RWPE2 (cell line): ENCODE measurements around the gene ELF5.

Source experiments
- ATAC-seq: fragments of 200-7000 bp; cut with Tn5 transposase; 3 replicates; pipeline ENCODE4 v1.9.1; 2021; ENCODE audit warnings: low read depth
- DNase-seq: peaks from one replicate; pipeline ENCODE4 v3.0.0-alpha.2; 2020; ENCODE audit warnings: low spot score
- H3K27ac ChIP-seq: fragments of 450-650 bp; 2 replicates; pipeline ENCODE4 v1.5.1; 2017; ENCODE audit warnings: mild to moderate bottlenecking; ENCODE audit not compliant: poor library complexity, severe bottlenecking
- H3K27me3 ChIP-seq: fragments of 250-450 bp; sonication (Bioruptor Pico); 2 replicates; pipeline ENCODE4 v1.5.1; 2021; ENCODE audit warnings: mild to moderate bottlenecking, moderate library complexity; ENCODE audit not compliant: insufficient read depth, poor library complexity, severe bottlenecking
- H3K36me3 ChIP-seq: fragments of 250-450 bp; sonication (Bioruptor Pico); 2 replicates; pipeline ENCODE4 v1.5.1; 2020; ENCODE audit warnings: low read depth, mild to moderate bottlenecking, moderate library complexity
- H3K4me1 ChIP-seq: fragments of 250-450 bp; sonication (Bioruptor Pico); 2 replicates; pipeline ENCODE4 v1.5.1; 2021; ENCODE audit warnings: mild to moderate bottlenecking, moderate library complexity; ENCODE audit not compliant: insufficient read depth, poor library complexity, severe bottlenecking
- H3K4me3 ChIP-seq: fragments of 250-450 bp; sonication (Bioruptor Pico); 2 replicates; pipeline ENCODE4 v1.5.1; 2021; ENCODE audit warnings: mild to moderate bottlenecking, moderate library complexity; ENCODE audit not compliant: severe bottlenecking
- H3K9me3 ChIP-seq: fragments of 250-450 bp; sonication (Bioruptor Pico); 2 replicates; pipeline ENCODE4 v1.5.1; 2021; ENCODE audit warnings: mild to moderate bottlenecking, moderate library complexity; ENCODE audit not compliant: severe bottlenecking
- CTCF ChIP-seq: fragments of 450-650 bp; IDR thresholded peaks from one replicate; pipeline ENCODE4 v1.5.1; 2017; ENCODE audit warnings: mild to moderate bottlenecking, moderate library complexity; ENCODE audit not compliant: poor library complexity, severe bottlenecking

The ELF5 gene

DNA sequence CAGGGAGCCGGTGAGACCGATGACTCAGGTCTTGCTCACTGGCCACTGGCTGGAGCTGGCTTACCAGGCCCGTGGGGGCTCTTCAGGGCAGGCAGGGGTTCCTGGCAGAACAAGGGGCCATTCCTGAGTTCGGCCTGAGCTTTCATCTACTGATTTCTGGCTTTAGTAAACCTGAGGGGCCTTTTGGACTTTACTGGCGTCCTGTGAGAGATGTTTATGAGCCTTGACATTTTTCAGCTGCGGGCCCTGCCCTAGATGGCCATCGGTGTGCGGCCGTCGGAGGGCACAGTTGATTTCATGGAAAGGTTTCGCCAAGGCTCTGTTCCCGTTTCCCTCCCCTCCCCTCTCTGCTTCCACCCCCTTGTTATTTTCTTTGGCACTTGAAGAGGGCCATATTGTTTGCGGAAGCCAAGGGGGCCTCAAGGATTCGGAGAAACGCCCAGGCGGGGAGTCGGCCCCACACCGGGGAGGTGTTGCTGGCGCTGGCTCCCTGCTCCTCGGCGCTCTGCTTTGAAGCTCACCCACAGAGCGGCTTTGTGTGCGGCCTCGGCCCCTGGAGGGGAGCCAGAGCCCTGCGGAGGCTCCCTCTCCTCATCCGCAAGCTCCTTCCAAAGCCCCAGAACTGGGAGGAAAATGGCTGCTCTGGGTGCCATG is 17.7 kb downstream of the ELF5 start:
- DNase-seq (no peak), ATAC-seq (peak; percentile 97)
- no peaks in the 10 kb centered on the region for H3K9me3 ChIP-seq
- H3K4me1 ChIP-seq: peaks cover 4% of the 10 kb centered on the region
- no peak for TF ChIP-seq CTCF
- no peak overlapping the region for H3K4me3 ChIP-seq
- H3K36me3 ChIP-seq: no peaks in the 10 kb centered on the region
- no peak overlapping the region for H3K27ac ChIP-seq
- no peaks in the 10 kb centered on the region for H3K27me3 ChIP-seq

DNA sequence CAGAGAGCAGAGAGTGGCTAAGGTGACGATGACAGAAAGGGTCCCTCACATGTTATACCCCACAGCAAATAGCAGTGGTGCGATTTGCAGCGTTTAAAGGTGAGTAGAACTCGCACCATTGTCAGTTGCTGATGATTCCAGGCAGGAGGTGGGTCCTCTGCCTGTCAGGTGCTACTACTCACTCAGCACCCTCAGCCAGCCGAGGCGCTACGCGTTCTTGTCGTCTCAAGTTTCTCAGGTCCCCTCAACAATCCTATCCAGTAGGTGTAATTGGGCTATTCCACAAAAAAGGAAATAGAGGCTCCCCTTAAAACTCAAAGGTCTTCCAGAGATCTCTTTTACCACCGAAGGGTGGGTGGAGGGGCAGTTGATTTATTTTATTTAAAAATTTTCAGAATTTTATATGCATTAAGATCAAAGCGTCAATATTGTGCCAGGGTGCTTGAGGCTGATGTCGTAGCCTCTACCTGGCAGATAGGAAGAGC is 18.3 kb downstream of the ELF5 start:
- H3K27me3 ChIP-seq: no peaks in the 10 kb centered on the region
- no peak overlapping the region for H3K4me3 ChIP-seq
- no peak for TF ChIP-seq CTCF
- H3K4me1 ChIP-seq: peaks cover 4% of the 10 kb centered on the region
- no peaks in the 10 kb centered on the region for H3K9me3 ChIP-seq
- ATAC-seq: no peak
- DNase-seq: no peak
- no peaks in the 10 kb centered on the region for H3K36me3 ChIP-seq
- H3K27ac ChIP-seq: no peak overlapping the region

- Histone ChIP-seq H3K36me3 (no peaks in the 10 kb centered on the region), H3K27ac (no peak overlapping the region), H3K4me3 (no peak overlapping the region), H3K4me1 (peaks cover 4% of the 10 kb centered on the region), H3K27me3 (no peaks in the 10 kb centered on the region), H3K9me3 (no peaks in the 10 kb centered on the region)
- DNase-seq (no peak), ATAC-seq (no peak)
- TF ChIP-seq CTCF: no peak
Observed at GRCh38 chr11:34493926-34494595, 19.5 kb downstream of the ELF5 start.

GRCh38 chr11:34493468-34493867 is 20.1 kb downstream of the ELF5 start:
- Histone ChIP-seq H3K36me3 (no peaks in the 10 kb centered on the region), H3K9me3 (no peaks in the 10 kb centered on the region), H3K27ac (no peak overlapping the region), H3K4me1 (peaks cover 4% of the 10 kb centered on the region), H3K27me3 (no peaks in the 10 kb centered on the region), H3K4me3 (no peak overlapping the region)
- no peak for TF ChIP-seq CTCF
- ATAC-seq (no peak), DNase-seq (no peak)
